HG02798 (cell line): ENCODE results near the gene CIROP.
A peak's percentile ranks its signal among the peaks of the same experiment; 100 is the strongest.

ENCODE experiments used
- ATAC-seq: cut with Tn5 transposase; IDR thresholded peaks from one replicate; pipeline ENCODE4 v1.9.1; 2021; ENCODE audit warnings: mild to moderate bottlenecking; ENCODE audit not compliant: unreplicated experiment, poor library complexity

Gene CIROP

DNA sequence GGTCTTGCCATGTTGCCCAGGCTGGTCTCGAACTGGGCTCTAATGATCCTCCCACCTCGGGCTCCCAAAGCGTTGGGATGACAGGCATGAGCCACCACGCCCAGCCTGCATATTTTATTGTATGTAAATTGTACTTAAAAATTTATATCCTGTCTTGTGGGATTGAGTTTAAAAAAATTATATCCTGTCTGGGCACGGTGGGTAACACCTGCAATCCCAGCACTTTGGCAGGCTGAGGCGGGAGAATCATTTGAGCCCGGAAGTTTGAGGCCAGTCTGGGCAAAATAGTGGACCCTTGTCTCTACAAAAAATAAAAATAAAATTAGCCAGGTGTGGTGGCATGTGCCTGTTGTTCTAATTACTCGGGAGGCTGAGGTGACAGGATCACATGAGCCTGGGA is 28.2 kb upstream of the CIROP start:
- ATAC-seq = no peak

DNA sequence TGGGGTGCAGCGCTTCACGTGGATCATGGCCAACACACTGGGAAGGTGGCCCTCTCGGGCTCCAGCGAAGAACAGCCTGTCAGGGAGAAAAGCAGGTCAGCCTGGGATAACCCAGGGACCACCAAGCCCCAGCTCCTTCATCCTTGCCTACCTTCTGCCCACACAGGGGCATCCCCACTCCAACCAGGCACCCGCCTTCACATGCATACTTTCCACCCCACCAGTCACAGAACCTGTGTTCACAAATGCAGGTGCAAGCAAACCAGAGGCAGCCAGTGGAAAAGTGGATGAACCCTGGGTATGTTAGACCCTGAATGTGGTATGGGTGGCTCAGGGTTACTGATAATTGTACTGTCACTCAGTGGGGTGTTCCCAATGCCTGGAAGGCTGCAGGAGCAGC is 26.7 kb upstream of the CIROP start:
- ATAC-seq = no peak

DNA sequence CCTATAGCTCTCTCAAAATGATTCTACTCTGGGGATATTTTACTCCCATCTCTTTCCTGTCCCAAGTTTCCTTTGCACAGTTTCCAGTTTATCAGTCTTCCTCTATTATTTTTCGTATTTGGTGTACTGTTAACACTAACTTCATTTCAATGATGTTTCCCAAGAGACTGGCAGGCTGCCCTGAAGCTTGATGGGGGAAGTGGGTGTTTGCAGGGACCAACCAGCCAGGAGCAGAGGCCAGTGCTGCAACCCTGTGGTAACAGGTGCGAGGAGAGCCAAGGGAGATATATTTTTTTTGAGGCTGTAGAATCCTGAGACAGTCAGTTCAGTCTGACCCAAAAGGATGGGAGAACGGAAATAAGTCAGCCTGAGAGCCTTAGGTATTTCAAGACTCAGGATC is 26.1 kb upstream of the CIROP start:
- ATAC-seq = no peak

DNA sequence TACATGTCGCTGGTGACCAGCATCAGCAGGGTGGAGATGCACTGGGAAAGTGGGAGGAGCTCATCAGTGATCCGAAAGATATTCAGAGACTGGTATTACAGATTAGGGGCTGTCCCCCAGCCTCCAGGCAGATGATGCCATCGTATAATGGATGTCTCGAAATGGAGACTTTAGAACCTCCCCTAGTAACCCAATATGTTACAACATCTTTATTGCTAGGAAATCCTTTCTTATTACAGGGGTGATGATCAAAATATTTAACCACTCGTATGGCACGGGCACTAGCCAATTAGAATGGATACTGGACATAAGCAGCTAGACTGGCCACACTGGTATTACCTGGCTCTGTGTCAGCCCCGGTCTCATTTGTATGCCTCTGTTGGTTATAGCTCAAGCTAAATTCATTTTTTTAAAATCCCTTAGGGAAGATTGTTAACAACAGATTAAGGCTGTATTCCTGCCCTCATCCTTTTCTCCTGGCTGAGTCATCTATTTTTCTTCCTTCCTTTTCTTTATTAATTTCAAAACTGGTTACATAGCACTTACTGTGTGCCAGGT is 25.0 kb upstream of the CIROP start:
- ATAC-seq = no peak

DNA sequence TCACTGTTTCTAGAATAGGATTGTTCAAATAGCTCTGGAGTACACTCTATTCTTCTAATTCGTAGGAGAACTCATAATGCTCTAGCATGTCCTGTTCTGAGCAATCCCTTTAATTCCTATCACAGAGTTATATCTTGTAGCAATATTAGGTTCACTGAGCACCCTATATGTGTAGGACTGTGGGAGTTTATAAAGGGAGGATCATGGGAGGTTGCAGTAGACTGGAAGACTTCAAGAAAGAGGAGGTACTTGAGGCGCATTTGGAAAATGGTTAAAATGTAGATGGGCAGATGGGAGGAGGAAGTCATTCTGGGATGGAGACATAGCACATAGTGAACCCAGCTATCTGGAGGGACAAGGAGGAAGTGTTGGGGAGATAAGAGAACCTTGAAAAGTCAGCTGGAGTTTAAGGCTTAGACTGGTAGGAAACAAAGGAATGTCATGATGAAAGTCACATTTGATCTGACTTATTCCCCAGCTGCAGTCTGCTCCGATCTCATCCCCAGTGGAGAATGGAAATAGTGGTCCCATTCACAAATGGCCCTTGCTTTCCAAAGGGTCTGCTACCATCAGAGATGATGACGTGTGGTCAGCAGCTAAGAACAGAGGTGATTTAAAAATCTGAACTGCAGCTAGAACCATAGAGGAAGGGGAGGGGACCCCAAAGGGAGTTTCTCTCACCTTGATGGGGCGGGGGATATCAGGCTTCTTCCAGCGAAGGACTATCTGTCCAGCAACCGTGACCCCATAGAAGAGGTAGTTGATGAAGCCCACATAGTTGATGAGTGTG is 24.4 kb upstream of the CIROP start:
- no peak for ATAC-seq

DNA sequence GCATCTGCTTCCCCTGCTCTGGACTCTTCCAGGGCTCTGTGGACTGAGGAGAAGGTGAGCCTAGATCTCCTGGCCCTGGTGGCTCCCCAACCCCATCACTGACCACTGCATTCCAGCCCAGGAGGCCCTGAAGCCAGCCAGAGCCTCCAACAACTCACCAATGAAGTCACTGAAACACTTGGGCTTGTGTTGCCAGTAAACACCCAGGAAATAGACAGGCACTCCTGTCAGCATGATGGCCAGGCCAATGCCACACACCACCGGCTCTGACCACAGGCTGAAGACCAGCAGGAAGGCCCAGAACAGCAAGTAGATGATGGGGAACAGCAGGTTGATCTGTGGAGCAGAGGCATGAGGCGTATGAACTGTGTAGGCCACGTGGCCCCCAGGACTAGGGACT is 23.1 kb upstream of the CIROP start:
- no peak for ATAC-seq

DNA sequence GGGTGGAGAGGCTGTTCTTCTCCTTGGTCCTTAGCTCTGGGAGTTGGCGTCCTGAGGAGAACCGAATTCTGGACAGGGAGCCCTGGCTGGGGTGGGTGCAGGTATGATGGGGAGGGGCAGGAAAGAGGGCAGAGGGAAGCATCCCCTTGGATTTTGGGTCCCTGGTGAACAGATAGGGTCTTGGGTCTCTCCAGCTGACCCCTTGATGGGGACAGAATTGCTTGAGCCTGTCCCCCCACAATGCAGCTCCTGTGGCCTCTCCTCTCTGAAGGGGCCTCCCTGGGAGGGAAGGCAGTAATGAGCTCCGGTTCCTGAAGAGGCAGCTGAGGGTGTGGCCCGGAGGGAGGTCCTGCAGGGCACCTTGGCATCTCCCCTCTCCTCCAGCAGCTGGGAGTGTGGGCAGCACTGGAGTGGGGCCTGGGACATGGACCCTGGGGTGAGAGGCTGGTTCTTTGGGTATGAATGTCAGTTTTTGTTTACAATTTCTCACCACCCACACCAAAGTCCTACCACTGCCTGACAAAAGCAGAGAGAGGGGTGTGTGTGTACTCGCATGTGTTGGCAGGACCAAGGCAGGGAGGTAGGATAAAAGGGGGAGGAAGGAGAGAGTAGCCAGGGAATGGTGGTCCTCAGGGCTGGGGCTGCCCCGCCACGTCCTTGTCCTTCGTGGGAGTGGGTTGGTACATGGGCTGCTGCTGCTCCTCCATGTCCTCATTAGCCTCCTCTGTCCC is 21.9 kb upstream of the CIROP start:
- no peak for ATAC-seq

DNA sequence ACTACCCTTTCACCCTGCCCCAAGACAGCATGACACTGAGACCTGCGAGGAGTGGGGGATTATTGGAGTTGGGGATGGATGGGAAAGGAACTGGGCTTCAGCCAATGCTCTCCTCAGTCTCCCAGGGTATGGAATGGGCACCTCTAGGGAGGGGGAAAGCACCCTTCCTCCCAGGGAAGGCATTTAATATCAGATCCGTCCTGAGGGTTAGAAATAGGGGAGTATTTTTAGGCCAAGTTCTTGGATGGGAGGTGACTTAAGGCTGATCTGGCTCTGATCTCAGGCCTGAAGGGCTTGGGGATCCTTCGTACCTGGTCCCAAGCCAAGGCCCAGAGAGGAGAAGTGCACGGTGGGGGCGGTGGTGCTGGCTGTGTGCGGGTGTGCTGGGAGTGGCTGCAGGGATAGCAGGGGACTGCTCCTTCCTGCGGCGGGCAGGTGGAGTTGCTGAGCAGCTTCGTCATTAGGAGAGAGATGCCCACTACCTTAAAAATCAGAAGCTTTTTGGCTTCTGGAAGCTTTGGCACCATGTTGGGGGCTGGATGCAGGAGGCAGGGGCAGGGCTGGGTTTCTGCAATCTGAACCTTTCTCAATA is 21.2 kb upstream of the CIROP start:
- ATAC-seq = no peak

DNA sequence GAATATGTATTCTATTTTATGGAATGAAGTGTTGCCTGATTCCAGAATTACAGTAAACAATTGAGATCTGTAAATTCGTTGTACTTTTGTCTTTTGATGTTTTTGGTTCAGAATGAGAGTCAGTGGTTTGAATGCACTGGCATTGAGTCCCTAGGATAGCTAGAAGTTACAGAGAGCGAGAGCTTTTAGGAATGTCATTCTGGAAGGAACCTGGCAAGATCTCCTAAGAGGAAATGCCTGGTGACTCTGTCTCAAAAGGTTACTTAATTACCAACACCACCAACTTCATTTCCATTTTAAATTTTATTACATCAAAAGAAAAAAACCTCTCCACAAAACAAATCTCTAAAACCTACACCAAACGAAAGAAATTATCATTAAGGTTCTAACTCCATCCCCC is 20.2 kb upstream of the CIROP start:
- no peak for ATAC-seq

DNA sequence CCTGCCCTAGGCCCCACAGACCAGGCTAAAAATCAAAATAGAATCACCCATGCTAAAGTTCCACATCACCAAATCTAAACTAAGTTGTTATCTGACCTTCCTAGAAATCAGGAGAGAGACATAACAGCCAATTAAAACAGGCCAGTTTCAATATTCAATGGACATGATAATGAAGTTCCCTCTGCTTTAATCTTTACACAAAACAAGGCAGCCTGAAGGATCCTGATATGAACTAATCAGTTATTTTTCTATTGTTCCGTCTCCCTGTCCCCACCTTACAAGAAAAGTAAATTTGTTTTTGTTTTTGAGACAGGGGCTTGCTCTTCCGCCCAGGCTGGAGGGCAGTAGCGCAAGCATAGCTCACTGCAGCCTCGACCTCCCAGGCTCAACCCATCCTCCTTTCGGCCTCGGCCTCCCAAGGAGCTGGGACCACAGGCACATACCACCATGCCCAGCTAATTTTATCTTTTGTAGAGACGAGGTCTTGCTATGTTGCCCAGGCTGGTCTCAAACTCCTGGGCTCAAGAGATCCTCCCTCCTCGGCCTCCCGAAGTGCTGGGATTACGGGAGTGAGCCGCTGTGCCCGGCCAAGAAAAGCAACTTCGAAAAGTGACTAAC is 19.7 kb upstream of the CIROP start:
- ATAC-seq = no peak

DNA sequence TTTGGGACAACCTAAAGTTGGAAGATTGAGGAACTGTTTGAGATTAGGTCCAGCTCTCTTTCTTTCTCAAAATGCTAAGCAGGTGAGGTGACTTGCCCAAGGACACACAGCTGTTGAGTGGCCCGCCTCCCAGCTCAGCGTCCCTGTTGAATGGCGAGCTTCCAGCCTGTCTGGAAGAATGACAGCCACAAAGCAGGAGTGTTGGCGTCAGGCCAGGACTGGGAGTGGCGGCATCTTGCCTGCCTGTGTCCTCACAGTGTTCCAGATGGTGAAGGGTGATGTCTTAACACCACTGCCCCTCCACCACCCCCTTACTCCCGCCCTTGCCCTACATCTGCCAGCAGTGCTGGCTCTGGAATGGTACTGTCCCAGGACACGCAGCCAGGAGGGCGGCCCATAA is 18.6 kb upstream of the CIROP start:
- ATAC-seq = no peak

DNA sequence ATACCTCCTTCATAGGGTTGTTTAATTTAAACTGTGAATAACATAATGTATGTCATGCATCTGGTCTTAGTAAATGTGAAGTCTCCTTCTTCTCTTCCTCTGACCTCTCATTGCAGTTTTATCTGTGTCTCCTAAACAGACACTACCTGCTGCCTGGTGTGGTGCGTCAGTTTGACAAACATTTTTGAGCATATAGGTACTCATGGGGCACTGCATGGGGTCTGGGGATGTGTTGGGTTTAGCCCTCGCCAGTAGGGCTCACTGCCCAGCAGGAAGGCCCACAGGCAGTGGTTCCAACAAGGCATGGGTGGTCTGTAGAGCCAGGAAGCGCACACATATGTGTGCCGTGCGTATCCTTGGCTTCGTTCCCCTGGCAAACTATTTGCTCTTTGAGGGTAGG is 17.3 kb upstream of the CIROP start:
- ATAC-seq = no peak

DNA sequence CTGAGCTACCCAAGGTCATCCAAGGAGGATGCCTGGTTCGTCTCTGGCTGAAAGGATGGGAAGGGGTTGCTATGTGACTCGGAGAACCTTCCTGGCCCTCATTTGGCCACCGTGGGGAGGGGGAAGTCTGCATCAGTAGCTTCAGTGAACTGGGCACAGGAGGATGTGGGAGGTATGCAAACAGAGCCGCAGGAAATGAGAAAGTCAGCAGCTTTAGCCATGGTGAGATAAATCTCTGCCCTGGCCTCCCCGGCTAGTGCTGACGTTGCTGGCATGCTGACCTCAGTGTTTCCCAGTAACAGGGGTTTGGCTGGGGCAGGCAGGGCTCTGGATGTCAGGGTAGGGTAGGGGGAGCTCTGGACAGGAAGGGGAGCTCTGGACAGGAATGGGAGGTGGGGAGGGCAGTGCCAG is 16.6 kb upstream of the CIROP start:
- ATAC-seq = no peak

DNA sequence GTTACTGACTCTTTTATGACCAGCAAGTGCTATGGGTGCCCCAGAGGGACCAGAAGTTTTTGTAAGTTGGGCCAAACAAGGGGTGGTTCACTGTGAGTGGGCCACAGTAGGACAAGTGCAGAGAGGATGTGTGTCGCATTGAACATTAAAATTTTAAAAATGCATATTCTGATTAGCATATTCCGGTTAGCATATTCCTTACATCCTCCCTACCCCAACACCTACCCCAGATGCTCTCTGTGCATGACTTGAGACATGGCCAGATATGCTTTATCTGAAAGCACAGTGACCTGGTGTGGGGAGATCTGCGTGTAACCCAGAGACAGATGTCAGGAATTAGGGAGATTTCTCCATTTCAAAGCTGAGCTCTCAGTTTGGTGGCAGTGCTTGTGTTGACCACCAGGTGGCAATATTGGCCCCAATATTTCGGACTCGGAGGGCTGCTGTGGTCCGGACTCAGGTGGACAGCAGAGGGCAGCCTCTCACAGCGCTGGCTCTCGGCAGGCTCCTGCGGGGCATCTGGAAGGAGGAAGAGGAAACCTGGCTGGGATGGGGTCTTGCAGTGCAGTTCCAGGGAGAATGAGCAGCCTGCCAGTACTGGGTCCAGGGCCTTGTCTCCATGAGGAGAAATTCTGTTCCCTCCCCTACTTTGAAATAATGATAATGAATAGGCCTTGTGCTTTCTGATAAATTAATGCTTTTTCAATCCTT is 15.9 kb upstream of the CIROP start:
- ATAC-seq = peak; percentile 87

DNA sequence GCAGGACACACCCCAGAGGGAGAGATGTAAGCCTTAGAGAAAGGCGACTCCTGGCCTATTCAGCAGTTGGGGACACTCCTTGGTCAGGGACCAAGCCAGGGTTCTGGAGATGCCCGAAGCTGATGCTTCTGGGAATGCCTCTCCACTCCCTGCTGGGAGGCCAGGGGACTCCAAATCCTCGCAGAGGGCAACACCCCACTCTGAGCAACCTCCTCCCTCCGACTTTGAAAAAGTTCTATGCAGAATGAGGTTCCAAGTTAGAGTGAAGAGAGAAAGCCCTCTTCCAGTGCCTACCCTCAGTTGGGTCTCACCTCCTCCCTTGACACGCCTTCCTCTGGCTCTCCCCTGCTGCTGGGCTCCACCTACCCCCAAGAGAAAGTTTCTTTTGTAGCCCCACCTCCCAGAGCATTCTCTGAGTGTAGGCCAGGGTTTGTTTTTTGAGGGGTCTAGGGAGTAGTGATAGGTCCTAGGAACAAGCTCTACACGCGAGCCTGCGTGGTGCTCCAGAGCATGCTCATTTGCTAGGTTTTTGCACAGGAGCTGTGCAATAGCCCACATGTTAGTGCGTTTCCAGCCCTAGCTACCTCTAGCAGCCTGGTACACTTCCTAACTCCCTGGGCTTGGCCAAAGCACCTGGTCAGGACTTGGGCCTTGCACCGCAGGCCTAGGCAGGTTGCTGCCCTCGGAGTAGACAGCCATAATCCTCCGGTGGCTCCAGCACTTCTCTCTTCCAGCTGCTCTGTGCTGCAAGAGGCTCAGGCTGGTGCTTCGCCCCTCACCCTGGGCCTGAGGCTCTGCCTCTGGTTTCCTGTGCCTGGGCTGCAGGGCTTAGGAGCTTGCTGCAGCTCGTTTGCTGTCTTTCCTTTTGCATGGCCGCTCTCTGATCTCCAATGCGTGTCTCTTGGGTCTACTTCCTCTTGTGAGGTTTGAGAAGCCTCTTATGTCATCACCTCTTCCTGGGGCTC is 14.9 kb upstream of the CIROP start:
- ATAC-seq = no peak

DNA sequence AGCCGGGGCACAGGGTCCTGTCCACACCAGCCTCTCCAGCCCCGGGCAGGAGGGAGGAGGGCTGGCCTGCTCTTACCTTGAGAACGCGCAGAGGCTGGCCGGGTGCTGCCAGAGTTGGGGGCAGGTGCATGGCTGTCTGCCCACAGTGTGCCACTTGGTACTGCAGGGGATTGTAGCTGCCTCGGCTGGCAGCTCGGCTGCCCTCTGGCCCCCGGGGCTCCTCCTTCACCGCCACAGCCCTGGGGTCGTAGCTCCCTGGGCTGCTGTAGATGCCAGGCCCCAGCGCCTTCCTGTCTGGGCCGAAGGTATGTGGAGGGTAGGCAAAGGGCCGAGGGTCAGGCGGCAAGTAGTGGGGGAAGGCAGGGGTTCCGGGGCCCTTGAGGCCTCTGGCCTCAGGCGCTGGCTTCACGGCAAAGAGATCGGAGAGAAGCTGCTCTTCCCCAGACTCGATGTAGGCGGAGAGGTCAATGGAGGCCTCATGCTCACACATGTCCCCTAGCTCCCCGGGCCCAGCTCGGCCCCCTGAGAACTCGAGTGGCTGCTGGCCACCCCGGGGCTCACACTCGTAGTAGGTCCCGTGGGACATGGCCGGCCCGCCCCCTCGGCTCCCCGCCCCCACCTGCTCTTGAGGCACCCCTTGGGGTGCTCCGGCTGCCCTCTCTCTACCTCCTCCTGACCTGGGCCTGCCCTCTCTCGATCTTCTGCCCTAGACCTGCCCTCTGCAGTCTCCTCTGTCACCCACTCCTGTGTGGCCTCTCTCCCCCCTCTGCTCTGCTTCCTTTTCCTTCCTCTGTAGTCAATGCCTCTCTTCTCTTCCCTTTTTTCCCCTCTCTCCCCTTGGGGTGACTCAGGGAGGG is 13.9 kb upstream of the CIROP start, which contains the start of gene CEBPE:
Gene CEBPE (minus strand): TSS at position 750 of the 857 bp plus-strand sequence. CDS start 164 bp downstream, at position 586.
- no peak for ATAC-seq

DNA sequence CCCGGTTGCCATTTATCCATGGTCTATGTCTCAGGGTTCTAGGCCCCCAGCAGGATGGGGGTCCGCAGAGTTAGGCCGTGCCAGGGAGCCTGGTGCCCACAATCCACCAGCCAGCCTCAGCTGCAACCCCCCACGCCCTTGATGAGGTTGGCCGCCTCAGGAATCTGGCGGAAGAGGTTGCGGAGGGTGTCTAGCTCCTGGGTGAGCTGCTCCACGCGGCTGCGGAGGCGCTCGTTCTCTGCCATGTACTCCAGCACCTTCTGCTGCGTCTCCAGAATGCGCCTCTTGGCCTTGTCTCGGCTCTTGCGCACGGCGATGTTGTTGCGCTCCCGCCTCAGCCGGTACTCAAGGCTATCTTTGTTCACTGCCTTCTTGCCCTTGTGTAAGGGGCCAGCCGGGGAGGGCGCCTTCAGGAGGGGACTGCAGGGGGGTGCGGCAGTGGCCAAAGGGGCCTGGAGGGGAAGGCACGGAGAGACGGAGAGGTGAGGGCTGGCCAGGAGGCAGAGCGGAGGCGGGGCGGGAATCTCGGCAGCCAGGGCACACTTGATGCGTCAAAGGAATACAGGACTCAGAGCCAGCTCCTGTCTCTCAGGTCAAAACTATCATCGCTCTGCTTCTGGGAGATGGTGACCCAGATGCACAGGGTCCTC is 12.7 kb upstream of the CIROP start:
- ATAC-seq = no peak

DNA sequence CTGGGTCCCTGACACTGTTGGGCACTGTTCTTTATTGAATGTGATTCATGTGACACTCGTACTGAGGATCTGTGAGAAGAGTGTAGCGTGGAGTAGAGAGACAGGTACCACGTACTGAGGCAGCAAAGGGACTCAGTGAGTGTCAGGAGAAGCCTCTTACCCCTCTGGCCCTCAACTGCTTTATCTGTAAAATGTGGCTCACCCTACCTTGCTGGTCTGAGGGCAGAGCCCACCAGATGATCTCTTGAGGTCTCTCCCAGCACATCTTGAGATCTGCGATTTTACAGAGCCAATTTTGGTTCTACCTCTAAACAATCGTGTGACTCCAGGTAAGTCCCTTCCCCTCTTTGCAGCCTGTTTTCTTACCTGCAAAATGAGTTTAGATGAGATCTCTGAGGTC is 11.1 kb upstream of the CIROP start:
- no peak for ATAC-seq
